GM19023 (cell line): ENCODE measurements around the gene CHST9.

Experiments
- ATAC-seq: cut with Tn5 transposase; IDR thresholded peaks from one replicate; pipeline ENCODE4 v1.9.1; 2021; ENCODE audit warnings: mild to moderate bottlenecking, moderate library complexity; ENCODE audit not compliant: unreplicated experiment

The CHST9 gene

GRCh38 chr18:26869640-26870039 lies 315.5 kb downstream of the CHST9 start:
- ATAC-seq: no peak

GRCh38 chr18:26868968-26869586 lies 316.0 kb downstream of the CHST9 start:
- ATAC-seq: no peak

GRCh38 chr18:26867471-26867870 lies 317.6 kb downstream of the CHST9 start:
- ATAC-seq: no peak

GRCh38 chr18:26865557-26865956 lies 319.6 kb downstream of the CHST9 start, which contains the start of gene AQP4:
AQP4 (minus strand) TSS chr18:26865707; CDS start chr18:26865689, 18 bp downstream.
- ATAC-seq: no peak

- ATAC-seq: no peak
Observed at GRCh38 chr18:26864658-26865057, 320.4 kb downstream of the CHST9 start.

GRCh38 chr18:26863921-26864497 lies 321.1 kb downstream of the CHST9 start:
- no peak for ATAC-seq

GRCh38 chr18:26863122-26863879 lies 321.8 kb downstream of the CHST9 start:
- ATAC-seq: no peak

GRCh38 chr18:26862084-26862483 lies 323.0 kb downstream of the CHST9 start:
- no peak for ATAC-seq
